GM23338 (cell line): ENCODE results near the gene CST3. TPM values are rescaled to one million over a fixed set of nuclear protein-coding genes. Genes with fewer than 3 reads are reported as not detected.

Experiments
- ATAC-seq: fragments of 200-7000 bp; cut with Tn5 transposase; 3 replicates; pipeline ENCODE4 v1.9.1; 2020
- DNase-seq: peaks from one replicate; pipeline ENCODE4 v3.0.0-alpha.2; 2015; ENCODE audit warnings: low spot score
- H2AFZ ChIP-seq: fragments of 200-600 bp; sonication (generic); 2 replicates; pipeline ENCODE4 v1.8.0; 2016; ENCODE audit warnings: antibody characterized with exemption, mild to moderate bottlenecking, moderate library complexity
- H3F3A ChIP-seq: fragments of 200-600 bp; sonication (generic); replicated peaks from 2 replicates; pipeline ENCODE4 v1.8.0; 2017; ENCODE audit warnings: antibody characterized with exemption, mixed run types, low read depth
- H3K27ac ChIP-seq: fragments of 200-600 bp; sonication (generic); 2 replicates; pipeline ENCODE4 v1.6.1; 2016; ENCODE audit warnings: low read depth
- H3K27me3 ChIP-seq: fragments of 200-600 bp; sonication (generic); 2 replicates; pipeline ENCODE4 v1.8.0; 2016; ENCODE audit warnings: mild to moderate bottlenecking, mixed run types, moderate library complexity; ENCODE audit not compliant: insufficient read depth
- H3K36me3 ChIP-seq: fragments of 200-600 bp; sonication (generic); 2 replicates; pipeline ENCODE4 v1.8.0; 2016; ENCODE audit warnings: mild to moderate bottlenecking; ENCODE audit not compliant: insufficient read depth
- H3K4me1 ChIP-seq: fragments of 200-600 bp; sonication (generic); 2 replicates; pipeline ENCODE4 v1.8.0; 2016; ENCODE audit warnings: mild to moderate bottlenecking, moderate library complexity; ENCODE audit not compliant: insufficient read depth
- H3K4me2 ChIP-seq: fragments of 200-600 bp; sonication (generic); 2 replicates; pipeline ENCODE4 v1.7.1; 2017; ENCODE audit warnings: mixed run types
- H3K4me3 ChIP-seq: fragments of 200-600 bp; sonication (generic); 2 replicates; pipeline ENCODE4 v1.6.1; 2016; ENCODE audit warnings: mixed run types
- H3K79me2 ChIP-seq: fragments of 200-600 bp; sonication (generic); replicated peaks from 2 replicates; pipeline ENCODE4 v1.8.0; 2017; ENCODE audit warnings: mild to moderate bottlenecking; ENCODE audit not compliant: insufficient read depth
- H3K9me2 ChIP-seq: fragments of 200-600 bp; sonication (generic); 2 replicates; pipeline ENCODE4 v1.8.0; 2017; ENCODE audit not compliant: insufficient read depth
- H4K20me1 ChIP-seq: fragments of 200-600 bp; sonication (generic); replicated peaks from 2 replicates; pipeline ENCODE4 v1.8.0; 2017; ENCODE audit warnings: mild to moderate bottlenecking; ENCODE audit not compliant: insufficient read depth
- H3K27ac Mint-ChIP-seq: 2 replicates; pipeline ENCODE4 v1.8.0; 2020; ENCODE audit warnings: inconsistent platforms, mild to moderate bottlenecking, moderate library complexity, mixed read lengths
- H3K27me3 Mint-ChIP-seq: 3 replicates; pipeline ENCODE4 v1.8.0; 2022; ENCODE audit warnings: low read depth, mild to moderate bottlenecking, moderate library complexity, mixed read lengths, inconsistent platforms; ENCODE audit not compliant: insufficient read depth, poor library complexity
- H3K36me3 Mint-ChIP-seq: 3 replicates; pipeline ENCODE4 v1.8.0; 2021; ENCODE audit warnings: low read depth, mild to moderate bottlenecking, inconsistent platforms, moderate library complexity, mixed read lengths
- H3K4me1 Mint-ChIP-seq: 3 replicates; pipeline ENCODE4 v1.8.0; 2020; ENCODE audit warnings: mild to moderate bottlenecking, inconsistent platforms, mixed read lengths
- H3K4me3 Mint-ChIP-seq: 3 replicates; pipeline ENCODE4 v1.8.0; 2021; ENCODE audit warnings: moderate library complexity, mild to moderate bottlenecking, inconsistent platforms, mixed read lengths
- H3K9me3 Mint-ChIP-seq: 3 replicates; pipeline ENCODE4 v1.8.0; 2020; ENCODE audit warnings: moderate library complexity, mild to moderate bottlenecking, inconsistent platforms, mixed read lengths
- CREB1 ChIP-seq: fragments of 250-450 bp; sonication (Bioruptor Pico); IDR thresholded peaks from 2 replicates; pipeline ENCODE4 v1.5.0; 2020; ENCODE audit warnings: low read depth, mild to moderate bottlenecking, moderate library complexity
- ZNF331 ChIP-seq: fragments of 250-450 bp; sonication (Bioruptor Pico); IDR thresholded peaks from 2 replicates; pipeline ENCODE4 v1.5.0; 2020; ENCODE audit warnings: low read depth, mild to moderate bottlenecking, moderate library complexity
- polyA plus RNA-seq: library from polyadenylated mRNA; unstranded; fragments of >200 nt; fragmentation: Nextera tagmentation; extraction: Ambion mirVana; gene quantifications from 2 replicates; pipeline ENCODE4 v1.2.1, GENCODE V29; 2016
- total RNA-seq: library from RNA; depleted of rRNA; stranded (reverse); fragments of >200 nt; shearing (Covaris generic); gene quantifications from 2 replicates; pipeline ENCODE4 v1.2.3, GENCODE V29; 2014
- TF ChIP-seq, protein P1 (sequence below), 2 experiments: fragments of 200-600 bp in 1 of 2; sonication (generic) in 1 of 2; conservative IDR thresholded peaks; 2 replicates each; pipeline versions ENCODE4 v1.5.1 to v1.6.1; 2016 to 2017; ENCODE audit warnings: antibody characterized with exemption in 2 of 2, low read depth in 2 of 2, mild to moderate bottlenecking in 2 of 2, moderate library complexity in 1 of 2

The CST3 gene
- total and polyA plus RNA-seq, 2 experiments from 2014 or later = 51.8 to 71.5 TPM

DNA sequence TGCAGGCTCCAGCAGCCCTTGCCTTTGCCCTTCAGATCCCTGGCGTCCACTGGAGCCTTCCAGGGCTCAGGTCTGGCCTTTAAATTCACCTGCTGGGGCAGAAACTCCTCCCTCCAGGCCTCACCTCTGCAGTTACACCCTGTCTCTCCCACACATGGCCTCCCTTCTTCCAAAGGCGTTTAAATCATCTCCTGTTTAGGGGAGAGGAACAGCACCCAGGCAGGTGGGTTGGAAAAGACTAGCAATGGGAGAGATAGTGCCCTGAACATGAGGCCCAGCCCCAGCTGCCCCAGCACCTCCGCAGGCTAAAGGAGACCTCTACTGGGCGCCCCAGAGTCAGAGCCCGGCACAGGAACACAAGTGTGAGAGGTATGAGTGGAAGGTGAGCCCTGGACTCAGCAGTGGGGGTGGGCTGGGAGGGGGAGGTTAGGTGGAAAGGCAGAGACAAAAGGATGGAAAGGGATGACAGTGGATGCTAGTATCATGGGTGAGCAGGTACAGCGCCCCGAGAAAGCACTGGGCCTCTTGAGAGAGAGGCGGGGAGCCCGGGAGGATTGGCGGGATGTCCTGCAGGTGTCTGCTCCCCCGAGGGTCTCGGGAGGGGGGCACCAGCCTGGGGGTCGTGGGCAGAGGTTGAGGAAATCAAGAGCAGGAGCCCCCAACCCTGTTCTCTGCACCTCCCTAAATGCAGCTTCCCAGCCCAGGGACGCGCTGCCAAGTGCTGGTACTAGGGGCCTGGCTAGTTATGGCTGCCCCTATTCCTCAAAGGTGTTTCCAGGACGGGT is 31.7 kb downstream of the CST3 start, which contains the start of gene CST9:
Gene CST9 (minus strand): TSS at position 51 of the 785 bp plus-strand sequence. CDS start 53 bp downstream, outside the sequence.
- Mint-ChIP-seq H3K4me3 (no peak within 1 kb of the TSS; the same call in 2 of the 3 replicates), H3K4me1 (peaks cover 14% of the 10 kb centered on the region), H3K27me3 (peaks cover 4% of the 10 kb centered on the region), H3K27ac (no peak within 1 kb of the TSS), H3K36me3 (no peaks in the 10 kb centered on the region), H3K9me3 (no peaks in the 10 kb centered on the region; the same call in 2 of the 3 replicates)
- Histone ChIP-seq H3F3A (no peaks in the 10 kb centered on the region), H2AFZ (peak within 1 kb of the TSS; percentile 89), H3K9me2 (no peaks in the 10 kb centered on the region; the same call in 1 of the 2 replicates), H3K4me1 (peaks cover 6% of the 10 kb centered on the region; the same call in 1 of the 2 replicates), H3K4me2 (no peak within 1 kb of the TSS), H4K20me1 (no peaks in the 10 kb centered on the region), H3K36me3 (no peaks in the 10 kb centered on the region), H3K27me3 (no peaks in the 10 kb centered on the region), H3K27ac (no peak within 1 kb of the TSS), H3K4me3 (no peak within 1 kb of the TSS), H3K79me2 (no peaks in the 10 kb centered on the region)
- no peak for DNase-seq
- TF ChIP-seq, protein P1, sequence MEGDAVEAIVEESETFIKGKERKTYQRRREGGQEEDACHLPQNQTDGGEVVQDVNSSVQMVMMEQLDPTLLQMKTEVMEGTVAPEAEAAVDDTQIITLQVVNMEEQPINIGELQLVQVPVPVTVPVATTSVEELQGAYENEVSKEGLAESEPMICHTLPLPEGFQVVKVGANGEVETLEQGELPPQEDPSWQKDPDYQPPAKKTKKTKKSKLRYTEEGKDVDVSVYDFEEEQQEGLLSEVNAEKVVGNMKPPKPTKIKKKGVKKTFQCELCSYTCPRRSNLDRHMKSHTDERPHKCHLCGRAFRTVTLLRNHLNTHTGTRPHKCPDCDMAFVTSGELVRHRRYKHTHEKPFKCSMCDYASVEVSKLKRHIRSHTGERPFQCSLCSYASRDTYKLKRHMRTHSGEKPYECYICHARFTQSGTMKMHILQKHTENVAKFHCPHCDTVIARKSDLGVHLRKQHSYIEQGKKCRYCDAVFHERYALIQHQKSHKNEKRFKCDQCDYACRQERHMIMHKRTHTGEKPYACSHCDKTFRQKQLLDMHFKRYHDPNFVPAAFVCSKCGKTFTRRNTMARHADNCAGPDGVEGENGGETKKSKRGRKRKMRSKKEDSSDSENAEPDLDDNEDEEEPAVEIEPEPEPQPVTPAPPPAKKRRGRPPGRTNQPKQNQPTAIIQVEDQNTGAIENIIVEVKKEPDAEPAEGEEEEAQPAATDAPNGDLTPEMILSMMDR (conservative IDR thresholded peaks at IDR 0.05; ENCODE audit: low read depth in 2 of 2) = peak in 1 of 2 experiments; percentile 54; a peak in 2 of 4 replicates
- TF ChIP-seq CREB1 (CRISPR knock-in tag) = no peak
- peak; percentile 35 for ATAC-seq

DNA sequence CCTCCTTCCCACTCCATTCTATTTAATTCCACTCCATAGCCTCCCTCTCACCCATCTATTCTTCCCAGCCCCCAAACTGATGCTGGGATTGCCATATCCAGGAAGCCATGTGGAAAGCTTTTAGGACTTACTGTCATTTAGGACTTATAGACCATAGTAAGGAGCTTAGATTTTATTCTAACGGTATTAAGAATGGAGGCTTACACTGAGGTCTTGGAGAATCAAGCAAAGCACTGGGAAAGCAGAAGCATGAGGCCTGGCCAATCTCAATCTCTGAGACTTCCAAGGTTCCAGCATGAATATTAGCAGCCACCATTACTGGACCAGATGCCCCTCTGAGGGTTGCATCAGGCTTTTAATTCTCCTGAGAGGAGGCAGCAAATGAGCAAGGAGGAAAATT is 33.4 kb downstream of the CST3 start:
- Histone ChIP-seq H3F3A (no peaks in the 10 kb centered on the region), H3K9me2 (no peaks in the 10 kb centered on the region; the same call in 1 of the 2 replicates), H3K27ac (no peak overlapping the region), H3K4me3 (no peak overlapping the region), H4K20me1 (no peaks in the 10 kb centered on the region), H2AFZ (no peak overlapping the region), H3K4me1 (peaks cover 2% of the 10 kb centered on the region; the same call in 1 of the 2 replicates), H3K36me3 (no peaks in the 10 kb centered on the region), H3K79me2 (no peaks in the 10 kb centered on the region), H3K4me2 (no peak overlapping the region), H3K27me3 (no peaks in the 10 kb centered on the region)
- Mint-ChIP-seq H3K27ac (no peak overlapping the region), H3K9me3 (no peaks in the 10 kb centered on the region; the same call in 2 of the 3 replicates), H3K4me3 (no peak overlapping the region), H3K36me3 (no peaks in the 10 kb centered on the region), H3K4me1 (peaks cover 8% of the 10 kb centered on the region), H3K27me3 (peaks cover 3% of the 10 kb centered on the region)
- ATAC-seq = no peak
- TF ChIP-seq, protein P1 (conservative IDR thresholded peaks at IDR 0.05; ENCODE audit: low read depth in 2 of 2) = no peak
- TF ChIP-seq ZNF331 (CRISPR knock-in tag) = no peak
- no peak for TF ChIP-seq CREB1 (CRISPR knock-in tag)
- no peak for DNase-seq
